HepG2 (cell line): Measurements from ENCODE around the gene NUDT9.

Experiments used
- BRF2 ChIP-seq: sonication (generic); formaldehyde crosslinking; IDR thresholded peaks from 2 replicates; pipeline ENCODE4 v1.8.1; 2022; ENCODE audit warnings: mild to moderate bottlenecking, missing genetic modification reagents
- CHCHD3 ChIP-seq: sonication (generic); formaldehyde crosslinking; IDR thresholded peaks from 2 replicates; pipeline ENCODE4 v1.8.0; 2022; ENCODE audit warnings: mild to moderate bottlenecking, missing genetic modification reagents, moderate library complexity
- CTCF ChIP-seq: sonication (generic); formaldehyde crosslinking; IDR thresholded peaks from 2 replicates; pipeline ENCODE4 v1.5.0; 2020; ENCODE audit warnings: mild to moderate bottlenecking, missing genetic modification reagents, moderate library complexity
- FOXO4 ChIP-seq: sonication (generic); formaldehyde crosslinking; conservative IDR thresholded peaks from 2 replicates; pipeline ENCODE4 v1.8.1; 2023; ENCODE audit warnings: missing genetic modification reagents
- KAT7 ChIP-seq: IDR thresholded peaks from 2 replicates; pipeline ENCODE4 v1.6.1; 2018; ENCODE audit warnings: borderline replicate concordance, missing compliant biosample characterization
- MAFF ChIP-seq: IDR thresholded peaks from 2 replicates; pipeline ENCODE4 v1.6.1; 2011; ENCODE audit warnings: low read depth, low read length, improper control_type of control experiment
- NR3C1 ChIP-seq: sonication (generic); formaldehyde crosslinking; IDR thresholded peaks from 2 replicates; pipeline ENCODE4 v1.4.0; 2020; ENCODE audit warnings: missing genetic modification reagents
- POGK ChIP-seq: sonication (generic); formaldehyde crosslinking; conservative IDR thresholded peaks from 2 replicates; pipeline ENCODE4 v1.8.0; 2022; ENCODE audit warnings: mild to moderate bottlenecking, moderate library complexity, missing genetic modification reagents
- SNAPC5 ChIP-seq: sonication (generic); formaldehyde crosslinking; IDR thresholded peaks from 2 replicates; pipeline ENCODE4 v1.8.1; 2023; ENCODE audit warnings: mild to moderate bottlenecking, missing genetic modification reagents, borderline replicate concordance
- STAG1 ChIP-seq: sonication (generic); formaldehyde crosslinking; IDR thresholded peaks from 2 replicates; pipeline ENCODE4 v1.4.0; 2020; ENCODE audit warnings: missing genetic modification reagents
- TBP ChIP-seq: sonication (generic); formaldehyde crosslinking; IDR thresholded peaks from 2 replicates; pipeline ENCODE4 v1.5.0; 2020; ENCODE audit warnings: missing genetic modification reagents
- ZMAT3 ChIP-seq: sonication (generic); formaldehyde crosslinking; conservative IDR thresholded peaks from 2 replicates; pipeline ENCODE4 v1.7.0; 2021; ENCODE audit warnings: missing genetic modification reagents

- TF ChIP-seq SNAPC5 (CRISPR knock-in tag): no peak
- TF ChIP-seq CHCHD3 (CRISPR knock-in tag): no peak
- TF ChIP-seq ZMAT3: no peak
- TF ChIP-seq BRF2 (CRISPR knock-in tag): no peak
- TF ChIP-seq CTCF (CRISPR knock-in tag): no peak
- no peak for TF ChIP-seq FOXO4 (CRISPR knock-in tag)
- TF ChIP-seq POGK (CRISPR knock-in tag): no peak
- TF ChIP-seq NR3C1: no peak
- TF ChIP-seq STAG1 (CRISPR knock-in tag): no peak
- TF ChIP-seq KAT7 (CRISPR knock-in tag): no peak
- no peak for TF ChIP-seq TBP (CRISPR knock-in tag)
- no peak for TF ChIP-seq MAFF
Observed at GRCh38 chr4:87505862-87506261, 83.5 kb downstream of the NUDT9 start.
